Measurements from ENCODE around the gene SVIP.

The SVIP gene

DNA sequence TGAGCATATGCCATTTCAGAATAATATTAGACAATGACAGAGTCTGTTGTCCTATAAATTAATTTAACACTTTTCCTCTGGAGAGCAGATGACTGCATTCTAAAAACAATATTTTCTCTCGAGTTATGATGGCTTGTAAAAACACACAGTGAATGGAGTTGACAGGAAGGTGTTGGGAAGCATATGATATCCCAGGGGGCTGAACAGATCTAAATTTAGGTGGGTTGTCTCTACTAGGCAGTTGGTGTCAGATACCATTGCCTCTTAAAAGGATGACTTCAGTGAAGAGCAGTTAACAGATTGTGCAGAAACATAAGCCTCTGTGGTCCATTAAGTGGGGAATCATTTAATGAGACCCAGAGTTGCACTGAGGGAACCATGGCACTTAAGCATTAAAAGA, 30.7 kb downstream of the SVIP start:
- no peak for DNase-seq (ENCODE audit: low read depth, low spot score)
- no peak overlapping the region for H3K4me3 ChIP-seq (ENCODE audit: low read length)

DNA sequence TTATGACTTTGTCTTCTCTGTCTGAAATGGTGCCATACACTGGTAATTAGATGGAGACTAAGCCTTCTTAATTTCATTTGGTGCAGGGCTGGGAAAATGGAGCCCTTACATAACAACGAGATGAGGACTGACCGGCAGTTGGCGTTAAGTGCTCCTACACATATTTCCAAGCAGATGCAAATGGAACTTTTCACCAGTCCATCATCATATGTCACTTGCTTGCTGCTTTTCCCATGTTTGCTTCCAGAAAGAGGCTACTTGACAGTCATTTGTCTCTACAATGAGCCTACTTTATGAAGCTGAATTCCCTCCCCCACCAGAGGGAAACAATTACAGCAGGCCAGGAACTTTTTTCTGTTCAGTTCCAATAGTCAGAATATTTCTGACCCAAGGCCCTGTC, 32.6 kb downstream of the SVIP start:
- no peak for DNase-seq (ENCODE audit: low read depth, low spot score)
- no peak overlapping the region for H3K4me3 ChIP-seq (ENCODE audit: low read length)

GRCh38 chr11:22795914-22796313, 33.7 kb downstream of the SVIP start:
- H3K4me3 ChIP-seq (ENCODE audit: low read length), result no peak overlapping the region
- DNase-seq (ENCODE audit: low read depth, low spot score), result no peak

- no peak for DNase-seq (ENCODE audit: low read depth, low spot score)
- H3K4me3 ChIP-seq (ENCODE audit: low read length), result no peak overlapping the region
These were observed 37.1 kb downstream of the SVIP start for GRCh38 chr11:22792497-22792896.

DNA sequence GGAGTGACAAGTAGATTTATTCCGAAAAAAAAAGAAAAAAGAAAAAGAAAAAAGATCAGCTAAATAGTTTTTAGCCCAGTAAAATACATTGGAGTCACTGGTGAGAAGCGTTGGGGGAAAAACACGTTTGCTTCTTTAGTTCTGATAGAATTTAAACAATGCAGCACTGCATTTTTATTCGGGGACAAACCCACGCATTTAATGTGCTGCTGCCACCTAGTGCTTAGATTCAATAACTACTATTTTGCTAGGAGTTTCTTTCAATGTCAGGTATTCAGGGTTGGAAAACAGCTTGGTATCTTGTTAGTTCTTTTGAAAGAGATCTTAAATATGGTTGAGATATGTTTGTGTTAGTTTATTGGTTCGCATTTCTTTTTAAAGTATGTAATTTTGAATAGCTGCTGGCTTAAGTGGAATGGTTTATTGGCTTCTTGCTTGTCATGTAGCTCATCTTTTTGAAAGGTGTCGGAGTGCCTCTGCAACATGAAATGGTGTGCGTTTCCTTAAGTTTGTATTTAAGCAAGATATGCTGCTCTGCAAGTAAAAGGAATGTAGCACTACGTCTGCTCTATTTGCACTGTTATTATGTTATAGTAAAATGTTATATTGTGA, 41.9 kb downstream of the SVIP start:
- DNase-seq (ENCODE audit: low read depth, low spot score), result peak; percentile 16
- no peak overlapping the region for H3K4me3 ChIP-seq (ENCODE audit: low read length)

DNA sequence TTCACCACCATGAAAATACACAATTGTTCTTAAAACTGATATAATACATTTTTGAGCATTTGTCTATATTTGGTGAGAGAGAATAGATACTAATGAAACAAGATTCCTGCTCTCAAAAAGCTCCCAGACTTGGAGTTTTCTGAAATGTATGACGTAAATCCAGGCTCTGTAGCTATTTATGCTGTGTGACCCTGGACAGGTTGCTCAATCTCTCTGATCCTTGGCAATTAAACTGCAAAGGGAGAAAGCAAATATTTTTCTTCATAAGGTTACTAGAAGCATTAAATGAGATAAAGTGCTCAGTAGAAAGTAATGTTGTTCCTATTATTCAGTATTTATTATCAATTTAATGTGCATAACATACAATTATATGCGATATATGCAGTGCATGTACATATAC, 42.5 kb downstream of the SVIP start:
- no peak overlapping the region for H3K4me3 ChIP-seq (ENCODE audit: low read length)
- DNase-seq (ENCODE audit: low read depth, low spot score), result no peak

DNA sequence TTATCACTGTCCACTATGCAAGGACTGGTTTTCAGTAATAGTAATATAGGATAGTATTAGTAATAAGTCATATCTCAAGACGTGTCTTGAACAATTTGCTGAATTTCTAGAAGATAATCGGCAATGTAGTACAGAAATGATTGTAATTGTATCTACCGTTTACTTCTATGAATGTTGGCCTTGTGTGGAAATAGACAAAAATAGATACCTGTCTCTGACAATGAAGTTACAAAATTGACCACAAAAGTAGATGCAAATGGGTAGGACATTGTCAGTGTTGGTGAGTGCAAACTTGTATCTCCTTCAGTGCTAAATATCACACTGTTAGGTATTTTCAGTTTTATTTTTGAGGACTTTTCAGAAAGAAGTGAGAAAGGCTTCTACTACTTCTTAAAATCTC, 43.1 kb downstream of the SVIP start:
- DNase-seq (ENCODE audit: low read depth, low spot score), result no peak
- H3K4me3 ChIP-seq (ENCODE audit: low read length), result no peak overlapping the region

GRCh38 chr11:22785251-22785650, 44.4 kb downstream of the SVIP start:
- no peak for DNase-seq (ENCODE audit: low read depth, low spot score)
- no peak overlapping the region for H3K4me3 ChIP-seq (ENCODE audit: low read length)

DNA sequence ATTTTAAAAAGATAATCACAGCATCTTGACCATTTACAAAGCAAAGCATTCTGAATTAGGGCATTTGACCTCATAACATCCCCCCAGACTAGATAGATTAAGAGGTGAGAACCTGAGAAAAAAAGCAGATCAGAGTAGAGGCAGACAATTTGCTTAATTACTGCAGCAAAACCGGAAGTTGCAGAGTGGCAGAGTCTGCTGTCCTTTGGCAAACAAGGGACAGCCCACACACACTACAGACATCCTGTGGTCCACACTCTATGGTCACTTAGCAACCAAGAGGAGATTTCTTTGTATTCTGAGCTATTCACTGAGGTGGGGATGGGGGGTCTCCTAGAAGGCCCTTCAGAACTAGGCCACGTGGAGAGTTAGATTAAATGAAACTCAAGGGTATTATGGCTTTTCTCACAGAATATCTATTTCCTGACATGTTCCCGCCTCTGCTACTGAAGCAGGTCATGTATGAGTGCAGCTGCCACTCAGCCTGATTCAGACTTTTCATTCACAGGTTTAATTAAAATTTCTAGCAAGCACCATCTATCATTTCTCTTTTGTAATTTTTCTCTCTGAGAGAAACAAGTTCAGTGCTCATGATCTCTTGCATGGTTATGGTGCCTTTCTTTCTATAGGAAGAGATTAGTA, 48.5 kb downstream of the SVIP start:
- DNase-seq (ENCODE audit: low read depth, low spot score), result no peak
- no peak overlapping the region for H3K4me3 ChIP-seq (ENCODE audit: low read length)

- DNase-seq (ENCODE audit: low read depth, low spot score), result no peak
- H3K4me3 ChIP-seq (ENCODE audit: low read length), result no peak overlapping the region
These were observed 49.8 kb downstream of the SVIP start for GRCh38 chr11:22779850-22780249.

DNA sequence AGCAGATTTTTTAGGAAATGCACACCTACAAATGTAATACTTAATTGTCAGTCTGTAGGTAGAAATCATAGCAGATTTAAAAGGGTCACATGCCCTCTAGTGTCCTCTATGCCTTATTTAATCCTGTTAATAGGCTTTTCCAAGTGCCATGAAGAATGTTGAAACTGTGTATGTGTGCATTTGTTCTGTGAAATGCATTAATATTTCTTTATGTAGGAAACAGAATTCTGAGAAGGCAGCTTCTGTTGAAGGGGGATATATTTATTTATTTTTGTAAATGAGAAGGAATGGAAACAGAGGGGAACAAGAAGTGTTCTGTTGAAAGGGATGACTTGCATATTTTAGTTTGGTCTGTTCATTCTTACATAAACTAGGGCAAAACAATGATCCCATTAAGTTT, 51.0 kb downstream of the SVIP start:
- no peak overlapping the region for H3K4me3 ChIP-seq (ENCODE audit: low read length)
- DNase-seq (ENCODE audit: low read depth, low spot score), result peak; percentile 11

- no peak overlapping the region for H3K4me3 ChIP-seq (ENCODE audit: low read length)
- DNase-seq (ENCODE audit: low read depth, low spot score), result no peak
These were observed 54.4 kb downstream of the SVIP start for GRCh38 chr11:22775248-22775647.

- no peak overlapping the region for H3K4me3 ChIP-seq (ENCODE audit: low read length)
- DNase-seq (ENCODE audit: low read depth, low spot score), result no peak
These were observed 54.9 kb downstream of the SVIP start for GRCh38 chr11:22774716-22775115.

- H3K4me3 ChIP-seq (ENCODE audit: low read length), result no peak overlapping the region
- DNase-seq (ENCODE audit: low read depth, low spot score), result no peak
These were observed 60.5 kb downstream of the SVIP start for GRCh38 chr11:22769081-22769480.

Data from Jurkat, Clone E6-1 (cell line).